SK-MEL-5 (cell line): ENCODE results near the gene NACC1. TPM values are rescaled to one million over a fixed set of nuclear protein-coding genes. Genes with fewer than 3 reads are reported as not detected.
"Not testable (repeated sequence)": the region's sequence is repeated elsewhere in the genome, so short reads cannot be mapped to it uniquely, and the experiment has no call there.

Experiments used
- DNase-seq: peaks from one replicate; pipeline ENCODE4 v3.0.0-alpha.2; 2016; ENCODE audit warnings: low read depth, low spot score
- in situ Hi-C: cut with HindIII; loops from 2 replicates; pipeline ENCODE4 v1.10.0; 2016; ENCODE audit warnings: low sequenced_read_pairs, high pct_unique_total_duplicates, low pct_unique_long_range_greater_than_20kb
- total RNA-seq: library from RNA; depleted of rRNA; stranded (reverse); fragments of >200 nt; shearing (Covaris generic); gene quantifications from 2 replicates; pipeline ENCODE4 v1.2.3, GENCODE V29; 2014; rRNA removed

Gene NACC1
- total RNA-seq, 1 experiment from 2014 or later = 44.2 TPM

DNA sequence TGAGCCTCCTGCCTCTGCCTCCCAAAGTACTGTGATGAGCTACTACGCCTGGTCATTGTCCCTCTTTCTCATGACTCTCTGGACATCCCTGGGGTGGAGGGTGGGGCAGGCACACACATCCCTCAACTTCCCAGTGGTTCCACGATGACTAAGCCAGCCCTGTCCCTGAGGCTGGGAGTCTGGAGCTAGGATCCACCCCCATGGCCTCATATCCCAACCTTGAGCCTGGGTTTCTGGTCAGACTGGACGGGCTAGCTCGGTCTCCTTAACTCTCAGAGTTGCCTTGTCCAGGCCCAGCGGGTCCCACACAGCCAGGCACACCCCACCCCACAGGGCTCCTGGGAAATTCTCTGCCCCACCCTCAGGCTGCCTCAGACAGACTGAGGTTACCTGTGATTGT, 51.7 kb downstream of the NACC1 start:
- in situ Hi-C loops = no loop called here
- no peak for DNase-seq

DNA sequence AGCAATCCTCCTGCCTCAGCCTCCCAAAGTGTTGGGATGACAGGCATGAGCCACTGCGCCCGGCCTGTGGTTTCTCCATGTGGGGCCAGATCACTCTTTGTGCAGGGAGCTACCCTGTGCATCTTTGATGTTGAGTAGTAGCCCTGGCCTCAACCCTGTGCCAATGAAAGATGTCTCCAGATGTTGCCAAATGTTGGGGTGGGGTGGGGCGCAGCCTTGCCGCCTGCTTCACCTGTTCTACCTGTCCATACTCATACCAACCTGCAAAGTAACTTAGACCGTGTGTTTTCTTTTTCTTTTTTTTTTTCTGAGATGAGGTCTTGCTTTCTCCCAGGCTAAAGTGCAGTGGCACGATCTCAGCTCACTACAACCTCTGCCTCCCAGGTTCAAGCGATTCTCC, 53.1 kb downstream of the NACC1 start:
- in situ Hi-C loops = no loop called here
- no peak for DNase-seq

DNA sequence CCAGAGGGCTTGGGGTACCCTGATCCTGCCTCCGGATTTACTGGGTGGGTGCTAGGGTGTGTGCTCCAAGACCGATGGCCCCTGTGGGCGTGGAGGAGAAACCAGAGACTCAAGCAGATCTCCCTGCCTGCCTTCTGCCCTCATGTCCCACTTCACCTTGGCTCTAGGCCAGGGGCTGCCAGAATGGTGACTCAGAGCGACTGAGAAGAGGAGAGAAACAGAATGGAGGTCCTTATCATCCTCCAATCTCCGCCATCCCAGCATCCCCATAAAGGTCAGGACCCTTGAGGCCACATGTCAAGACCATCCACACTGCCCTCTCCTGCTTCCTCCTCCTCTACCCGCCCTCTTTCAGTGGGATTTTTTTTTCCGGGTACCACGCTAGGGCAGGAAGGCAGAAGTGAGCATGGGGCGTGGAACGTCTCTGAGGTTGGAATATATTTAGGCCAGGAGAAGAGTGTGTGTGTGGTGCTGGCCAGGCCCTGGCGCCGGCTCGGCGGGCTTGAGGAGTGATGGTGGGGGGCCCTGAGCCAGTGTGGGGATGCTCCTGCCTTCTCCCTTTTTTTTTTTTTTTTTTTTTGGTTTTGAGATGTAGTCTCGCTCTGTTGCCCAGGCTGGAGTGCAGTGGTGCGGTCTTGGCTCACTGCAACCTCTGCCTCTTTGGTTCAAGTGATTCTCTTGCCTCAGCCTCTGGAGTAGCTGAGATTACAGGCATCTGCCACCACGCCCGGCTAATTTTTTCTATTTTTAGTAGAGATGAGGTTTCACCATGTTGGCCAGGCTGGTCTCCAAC, 54.5 kb downstream of the NACC1 start:
- DNase-seq = peak; percentile 49
- in situ Hi-C loops = no loop called here

DNA sequence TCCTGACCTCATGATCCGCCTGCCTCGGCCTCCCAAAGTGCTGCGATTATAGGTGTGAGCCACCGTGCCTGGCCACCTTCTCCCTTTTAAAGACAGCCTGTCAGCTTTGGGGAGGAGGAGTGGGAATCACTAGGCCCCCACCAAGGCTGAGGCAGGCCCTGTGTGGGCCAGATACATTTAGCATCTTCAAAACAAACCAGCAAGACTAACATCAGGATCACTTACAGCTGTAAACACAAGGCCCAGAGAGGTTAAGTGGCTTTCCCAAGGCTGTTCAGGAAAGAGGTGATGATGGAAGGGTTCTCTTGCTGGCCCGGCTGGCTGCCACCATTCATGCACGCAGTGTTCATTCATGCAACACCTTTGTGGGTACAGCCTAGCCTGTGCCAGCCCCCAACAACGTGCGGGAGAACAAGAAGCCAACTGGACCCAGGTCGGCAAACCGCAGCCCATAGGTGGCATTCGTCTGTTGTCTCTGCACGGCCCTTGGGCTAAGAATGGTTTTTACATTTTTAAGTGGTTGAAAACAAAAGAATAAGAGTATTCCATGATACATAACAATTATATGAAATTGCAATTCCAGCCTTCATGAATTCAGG, 55.2 kb downstream of the NACC1 start:
- DNase-seq = no peak
- in situ Hi-C loops = no loop called here

DNA sequence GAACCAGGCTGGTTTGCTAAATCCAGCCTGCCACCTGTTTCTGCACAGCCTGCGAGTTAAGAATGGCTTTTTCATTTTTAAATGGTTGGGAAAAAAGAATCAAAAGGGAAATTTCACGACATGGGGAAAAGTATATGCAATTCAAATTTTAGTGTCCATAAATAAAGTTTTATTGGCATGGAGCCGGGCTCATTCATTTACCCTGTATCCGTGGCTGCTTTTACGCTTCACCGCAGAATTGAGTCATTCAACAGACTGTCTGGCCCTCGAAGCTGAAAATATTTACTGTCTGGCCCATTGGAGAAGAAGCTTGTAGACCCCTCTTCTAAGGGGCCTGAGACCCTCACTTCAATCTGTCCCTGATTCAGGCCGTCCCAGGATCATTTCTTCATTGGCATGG, 58.3 kb downstream of the NACC1 start:
- no peak for DNase-seq
- in situ Hi-C loops = no loop called here

DNA sequence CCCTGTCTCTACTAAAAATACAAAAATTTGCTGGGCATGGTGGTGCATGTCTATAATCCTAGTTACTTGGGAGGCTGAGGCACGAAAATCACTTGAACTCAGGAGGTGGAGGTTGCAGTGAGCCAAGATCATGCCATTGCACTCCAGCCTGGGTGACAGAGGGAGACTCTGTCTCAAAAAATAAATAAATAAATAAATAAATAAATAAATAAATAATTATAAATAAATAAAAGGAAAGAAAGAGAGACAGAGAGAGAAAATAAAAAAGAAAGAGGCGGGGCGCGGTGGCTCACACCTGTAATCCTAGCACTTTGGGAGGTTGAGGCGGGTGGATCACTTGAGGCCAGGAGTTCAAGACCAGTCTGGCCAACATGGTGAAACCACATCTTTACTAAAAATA, 59.5 kb downstream of the NACC1 start:
- in situ Hi-C loops, DNase-seq: not testable (repeated sequence)

DNA sequence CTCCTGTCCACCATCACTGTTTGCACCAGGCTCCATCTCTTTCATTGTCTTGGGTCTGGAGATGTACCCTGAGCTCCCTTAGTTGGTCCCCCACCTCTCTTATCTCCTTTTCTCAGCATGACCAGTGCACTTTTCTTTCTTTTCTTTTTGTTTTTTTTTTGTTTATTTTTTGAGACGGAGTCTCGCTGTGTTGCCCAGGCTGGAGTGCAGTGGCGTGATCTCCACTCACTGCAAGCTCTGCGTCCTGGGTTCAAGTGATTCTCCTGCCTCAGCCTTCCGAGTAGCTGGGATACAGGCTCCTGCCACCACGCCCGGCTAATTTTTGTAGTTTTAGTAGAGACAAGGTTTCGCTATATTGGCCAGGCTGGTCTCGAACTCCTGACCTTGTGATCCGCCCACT, 60.2 kb downstream of the NACC1 start:
- DNase-seq, in situ Hi-C loops: not testable (repeated sequence)

DNA sequence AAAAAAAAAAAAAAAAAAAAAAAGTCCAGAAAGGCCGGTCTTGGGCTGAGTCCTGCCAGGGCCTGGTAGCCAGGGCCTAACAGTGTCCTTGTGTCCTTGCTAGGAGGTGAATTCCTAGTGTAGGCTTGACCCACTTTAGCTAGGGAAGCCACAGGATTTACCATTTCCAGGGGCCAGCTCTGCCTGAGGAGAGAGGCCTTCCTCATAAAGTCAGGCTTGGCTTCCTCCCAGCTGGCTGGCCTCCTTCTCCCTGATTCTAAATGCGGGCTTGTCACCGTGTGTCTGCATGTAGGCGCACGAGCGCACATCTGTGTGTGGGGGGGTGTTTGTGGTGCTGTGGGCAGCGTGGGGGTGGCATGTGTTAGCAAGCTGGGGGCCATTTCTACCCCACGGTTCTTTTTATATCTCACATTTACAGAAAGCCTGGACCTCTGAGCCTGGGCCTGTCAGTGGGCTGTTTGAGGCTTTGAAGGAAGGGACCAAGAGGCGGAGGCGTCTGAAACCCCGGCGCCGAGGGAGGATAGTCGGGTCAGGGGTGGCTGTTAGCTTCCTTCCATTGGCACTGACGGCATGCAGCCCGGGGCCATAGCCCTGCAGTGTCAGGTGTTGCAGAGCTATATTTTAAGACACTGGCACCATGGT, 63.8 kb downstream of the NACC1 start:
- no peak for DNase-seq
- in situ Hi-C loops = no loop called here

DNA sequence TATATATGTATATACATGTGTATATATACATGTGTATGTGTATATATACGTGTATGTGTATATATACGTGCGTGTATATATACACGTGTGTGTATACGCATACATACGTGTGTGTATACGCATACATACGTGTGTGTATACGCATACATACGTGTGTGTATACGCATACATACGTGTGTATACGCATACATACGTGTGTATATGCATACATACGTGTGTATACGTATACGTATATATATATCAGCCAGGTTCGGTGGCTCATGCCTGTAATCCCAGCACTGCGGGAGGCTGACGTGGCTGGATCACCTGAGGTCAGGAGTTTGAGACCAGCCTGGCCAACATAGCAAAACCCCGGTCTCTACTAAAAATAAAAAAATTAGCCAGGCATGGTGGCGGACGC, 66.9 kb downstream of the NACC1 start:
- in situ Hi-C loops, DNase-seq: not testable (repeated sequence)

DNA sequence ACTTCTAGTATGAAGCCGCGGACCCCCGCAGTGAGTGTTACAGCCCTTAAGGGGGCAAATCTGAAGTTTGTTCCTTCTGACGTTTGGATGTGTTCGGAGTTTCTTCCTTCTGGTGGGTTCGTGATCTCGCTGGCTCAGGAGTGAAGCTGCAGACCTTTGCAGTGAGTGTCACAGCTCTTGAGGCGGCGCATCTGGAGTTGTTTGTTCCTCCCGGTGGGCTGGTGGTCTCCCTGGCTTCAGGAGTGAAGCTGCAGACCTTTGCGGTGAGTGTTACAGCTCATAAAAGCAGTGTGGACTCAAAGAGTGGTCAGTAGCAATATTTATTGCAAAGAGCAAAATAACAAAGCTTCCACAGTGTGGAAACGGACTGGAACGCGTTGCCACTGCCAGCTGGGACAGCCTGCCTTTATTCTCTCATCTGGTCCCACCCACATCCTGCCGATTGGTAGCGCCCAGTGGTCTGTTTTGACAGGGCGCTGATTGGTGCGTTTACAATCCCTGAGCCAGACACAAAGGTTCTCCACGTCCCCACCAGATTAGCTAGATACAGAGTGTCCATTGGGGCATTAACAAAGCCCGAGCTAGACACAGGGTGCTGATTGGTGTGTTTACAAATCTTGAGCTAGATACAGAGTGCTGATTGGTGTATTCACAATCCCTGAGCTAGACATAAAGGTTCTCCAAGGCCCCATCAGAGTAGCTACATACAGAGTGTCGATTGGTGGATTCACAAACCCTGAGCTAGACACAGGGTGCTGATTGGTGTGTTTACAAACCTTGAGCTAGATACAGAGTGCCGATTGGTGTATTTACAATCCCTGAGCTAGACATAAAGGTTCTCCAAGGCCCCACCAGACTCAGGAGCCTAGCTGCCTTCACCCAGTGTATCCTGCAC, 67.9 kb downstream of the NACC1 start:
- DNase-seq, in situ Hi-C loops: not testable (repeated sequence)

DNA sequence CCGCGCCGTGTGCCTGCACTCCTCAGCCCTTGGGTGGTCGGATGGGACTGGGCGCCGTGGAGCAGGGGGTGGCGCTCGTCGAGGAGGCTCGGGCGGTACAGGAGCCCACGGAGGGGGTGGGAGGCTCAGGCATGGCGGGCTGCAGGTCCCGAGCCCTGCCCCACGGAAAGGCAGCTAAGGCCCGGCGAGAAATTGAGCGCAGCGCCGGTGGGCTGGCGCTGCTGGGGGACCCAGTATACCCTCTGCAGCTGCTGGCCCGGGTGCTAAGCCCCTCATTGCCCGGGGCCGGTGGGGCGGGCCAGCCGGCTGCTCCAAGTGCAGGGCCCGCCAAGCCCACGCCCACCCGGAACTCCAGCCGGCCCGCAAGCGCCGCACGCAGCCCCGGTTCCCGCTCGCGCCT, 68.6 kb downstream of the NACC1 start:
- DNase-seq, in situ Hi-C loops: not testable (repeated sequence)

DNA sequence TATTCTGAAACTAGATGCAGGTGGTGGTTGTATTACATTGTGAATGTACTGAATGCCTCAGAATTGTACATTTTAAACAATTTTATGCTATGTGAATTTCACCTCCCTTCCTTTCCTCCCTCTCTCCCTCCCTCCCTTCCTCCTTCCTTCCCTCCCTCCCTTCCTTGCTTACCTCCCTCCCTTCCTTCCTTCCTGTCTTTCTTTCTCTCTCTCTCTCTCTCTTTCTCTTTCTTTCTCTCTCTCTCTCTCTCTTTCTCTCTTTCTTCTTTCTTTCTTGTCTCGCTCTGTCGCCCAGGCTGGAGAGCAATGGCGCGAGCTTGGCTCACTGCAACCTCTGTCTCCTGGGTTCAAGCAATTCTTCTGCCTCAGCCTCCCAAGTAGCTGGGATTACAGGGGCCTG, 69.4 kb downstream of the NACC1 start:
- in situ Hi-C loops = no loop called here
- DNase-seq = no peak

DNA sequence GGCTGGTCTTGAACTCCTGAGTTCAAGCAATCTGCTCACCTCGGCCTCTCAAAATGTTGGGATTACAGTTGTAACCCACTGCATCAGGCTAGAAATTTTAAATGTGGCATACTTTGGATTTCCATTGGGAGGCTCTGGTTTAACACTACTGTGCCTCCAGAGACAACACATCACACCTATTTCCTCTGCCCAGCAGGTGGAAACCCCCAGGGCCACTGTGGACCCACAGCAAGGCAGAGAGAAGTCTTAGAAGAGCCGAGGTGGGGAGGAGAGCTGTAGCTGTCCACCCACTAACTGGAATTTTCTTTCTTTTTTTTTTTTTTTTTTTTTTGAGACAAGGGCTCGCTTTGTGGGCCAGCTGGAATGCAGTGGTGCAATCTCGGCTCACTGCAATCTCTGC, 71.5 kb downstream of the NACC1 start:
- in situ Hi-C loops = no loop called here

More for the DNA sequence above, 71.5 kb downstream of the NACC1 start:
- DNase-seq = no peak

Other genes with a start within 250 kb of the NACC1 start
- 74.1 and 75.9 TPM in 2 replicates for gene DNASE2, start 236.8 kb upstream of the NACC1 start, total RNA-seq
- gene KLF1, start 231.1 kb upstream of the NACC1 start, total RNA-seq = 0.24 TPM in 1 of 2 replicates, not detected in the other
- gene GCDH, start 227.1 kb upstream of the NACC1 start, total RNA-seq = 14.2 and 20.5 TPM in 2 replicates
- 0.50 and 0.64 TPM in 2 replicates for gene SYCE2, start 199.0 kb upstream of the NACC1 start, total RNA-seq
- 42.1 and 44.7 TPM in 2 replicates for gene FARSA, start 184.6 kb upstream of the NACC1 start, total RNA-seq
- gene CALR, start 179.7 kb upstream of the NACC1 start, total RNA-seq = 1,274 and 1,279 TPM in 2 replicates
- gene RAD23A, start 172.4 kb upstream of the NACC1 start, total RNA-seq = 126 and 134 TPM in 2 replicates
- gene GADD45GIP1, start 161.0 kb upstream of the NACC1 start, total RNA-seq = 39.6 and 45.7 TPM in 2 replicates
- gene DAND5, start 148.7 kb upstream of the NACC1 start, total RNA-seq = not detected in 2 replicates
- 4.2 and 4.9 TPM in 2 replicates for gene NFIX, start 122.8 kb upstream of the NACC1 start, total RNA-seq
- not detected in 2 replicates for gene LYL1, start 15.4 kb upstream of the NACC1 start, total RNA-seq
- 32.9 and 36.8 TPM in 2 replicates for gene TRMT1, start 1.5 kb upstream of the NACC1 start, total RNA-seq
- 22.0 and 26.1 TPM in 2 replicates for gene STX10, start 32.1 kb downstream of the NACC1 start, total RNA-seq
- gene IER2, start 32.1 kb downstream of the NACC1 start, total RNA-seq = 7.8 and 8.5 TPM in 2 replicates